HepG2 (cell line): ENCODE results near the gene STAT6. TPM values are rescaled to one million over a fixed set of nuclear protein-coding genes. Genes with fewer than 3 reads are reported as not detected.

Source experiments
- ARHGAP35 ChIP-seq: sonication (generic); formaldehyde crosslinking; IDR thresholded peaks from 2 replicates; pipeline ENCODE4 v1.9.0; 2022; ENCODE audit warnings: mild to moderate bottlenecking, inconsistent platforms, moderate library complexity, missing genetic modification reagents, borderline replicate concordance
- DNMT3B ChIP-seq: conservative IDR thresholded peaks from 2 replicates; pipeline ENCODE4 v1.6.1; 2016; ENCODE audit warnings: missing biosample characterization, control low read depth
- ETV6 ChIP-seq: sonication (generic); formaldehyde crosslinking; conservative IDR thresholded peaks from 2 replicates; pipeline ENCODE4 v1.4.0; 2020; ENCODE audit warnings: missing genetic modification reagents
- HMG20A ChIP-seq: IDR thresholded peaks from 2 replicates; pipeline ENCODE4 v1.6.1; 2016; ENCODE audit warnings: borderline replicate concordance
- IKZF4 ChIP-seq: sonication (generic); formaldehyde crosslinking; IDR thresholded peaks from 2 replicates; pipeline ENCODE4 v1.5.1; 2020; ENCODE audit warnings: borderline replicate concordance, mild to moderate bottlenecking, low read depth, missing genetic modification reagents; ENCODE audit errors: not compliant biosample characterization
- IRX3 ChIP-seq: sonication (generic); formaldehyde crosslinking; IDR thresholded peaks from 2 replicates; pipeline ENCODE4 v1.8.1; 2023; ENCODE audit warnings: mild to moderate bottlenecking, low read depth, missing genetic modification reagents, borderline replicate concordance
- KDM3A ChIP-seq: IDR thresholded peaks from 2 replicates; pipeline ENCODE4 v1.6.1; 2018; ENCODE audit warnings: low read depth, missing compliant biosample characterization
- MEF2D ChIP-seq: sonication (generic); formaldehyde crosslinking; IDR thresholded peaks from 2 replicates; pipeline ENCODE4 v1.5.1; 2020; ENCODE audit warnings: mild to moderate bottlenecking, missing genetic modification reagents
- PCBP2 ChIP-seq: fragments of 200-400 bp; formaldehyde crosslinking; optimal IDR thresholded peaks from 2 replicates; pipeline ENCODE3; 2018; ENCODE audit warnings: low read length, low read depth; ENCODE audit not compliant: poor library complexity, severe bottlenecking
- REL ChIP-seq: sonication (generic); formaldehyde crosslinking; conservative IDR thresholded peaks from 2 replicates; pipeline ENCODE4 v1.8.0; 2022; ENCODE audit warnings: mild to moderate bottlenecking, missing genetic modification reagents, moderate library complexity
- SETDB1 ChIP-seq: sonication (generic); formaldehyde crosslinking; IDR thresholded peaks from 2 replicates; pipeline ENCODE4 v1.5.1; 2020; ENCODE audit warnings: missing genetic modification reagents, mild to moderate bottlenecking, borderline replicate concordance
- SRSF1 ChIP-seq: fragments of 200-400 bp; formaldehyde crosslinking; optimal IDR thresholded peaks from 2 replicates; pipeline ENCODE3; 2017; ENCODE audit warnings: mild to moderate bottlenecking, low read depth, low read length, moderate library complexity
- STAT5B ChIP-seq: sonication (generic); formaldehyde crosslinking; IDR thresholded peaks from 2 replicates; pipeline ENCODE4 v1.4.0; 2020; ENCODE audit warnings: missing genetic modification reagents
- SUZ12 ChIP-seq: fragments of 150-350 bp; IDR thresholded peaks from 2 replicates; pipeline ENCODE4 v1.6.1; 2014; ENCODE audit warnings: low read depth, low read length
- TEAD3 ChIP-seq: optimal IDR thresholded peaks from 2 replicates; pipeline ENCODE3; 2016; ENCODE audit warnings: borderline replicate concordance
- ZNF17 ChIP-seq: sonication (generic); formaldehyde crosslinking; IDR thresholded peaks from 2 replicates; pipeline ENCODE4 v1.5.0; 2020; ENCODE audit warnings: mild to moderate bottlenecking, missing genetic modification reagents
- polyA plus RNA-seq, 8 experiments: library from polyadenylated mRNA; depleted of rRNA in 3 of 8; stranded (reverse) in 7 of 8; unstranded in 1 of 8; fragments of >200 nt; fragmentation: Illumina TruSeq in 4 of 8; extraction: Trizol in 4 of 8; gene quantifications; 2 replicates each; pipeline versions ENCODE4 v1.2.1 to v1.2.3, GENCODE V29; 2011 to 2016; ENCODE audit warnings: low read depth in 4 of 8, missing spikeins in 1 of 8, mixed read lengths in 1 of 8; ENCODE audit not compliant: insufficient read depth in 1 of 8
- total RNA-seq, 5 experiments: library from RNA; depleted of rRNA; stranded (reverse); fragments of >200 nt; fragmentation: Illumina TruSeq; extraction: Trizol; gene quantifications; 2 replicates each; pipeline ENCODE4 v1.2.3, GENCODE V29; 2016; ENCODE audit warnings: low read depth in 1 of 5
- TF ChIP-seq, protein P1 (sequence below): sonication (generic); formaldehyde crosslinking; IDR thresholded peaks from 2 replicates; pipeline ENCODE4 v1.8.0; 2022; ENCODE audit warnings: mild to moderate bottlenecking, missing genetic modification reagents, moderate library complexity
- TF ChIP-seq, protein P2 (sequence below): sonication (generic); formaldehyde crosslinking; IDR thresholded peaks from 2 replicates; pipeline ENCODE4 v1.4.0; 2020; ENCODE audit warnings: missing genetic modification reagents, borderline replicate concordance
- TF ChIP-seq, protein P3 (sequence below): sonication (generic); formaldehyde crosslinking; IDR thresholded peaks from 2 replicates; pipeline ENCODE4 v1.4.0; 2020; ENCODE audit warnings: mild to moderate bottlenecking, low read depth, missing genetic modification reagents
- TF ChIP-seq, protein P4 (sequence below): sonication (generic); formaldehyde crosslinking; IDR thresholded peaks from 2 replicates; pipeline ENCODE4 v1.5.0; 2020; ENCODE audit warnings: mild to moderate bottlenecking, missing genetic modification reagents, borderline replicate concordance

Gene STAT6
- total and polyA plus RNA-seq, 2 of the 13 experiments (the other 11 are each of a cell fraction or from before 2014, with no cell fraction given) = 28.0 to 62.2 TPM

DNA sequence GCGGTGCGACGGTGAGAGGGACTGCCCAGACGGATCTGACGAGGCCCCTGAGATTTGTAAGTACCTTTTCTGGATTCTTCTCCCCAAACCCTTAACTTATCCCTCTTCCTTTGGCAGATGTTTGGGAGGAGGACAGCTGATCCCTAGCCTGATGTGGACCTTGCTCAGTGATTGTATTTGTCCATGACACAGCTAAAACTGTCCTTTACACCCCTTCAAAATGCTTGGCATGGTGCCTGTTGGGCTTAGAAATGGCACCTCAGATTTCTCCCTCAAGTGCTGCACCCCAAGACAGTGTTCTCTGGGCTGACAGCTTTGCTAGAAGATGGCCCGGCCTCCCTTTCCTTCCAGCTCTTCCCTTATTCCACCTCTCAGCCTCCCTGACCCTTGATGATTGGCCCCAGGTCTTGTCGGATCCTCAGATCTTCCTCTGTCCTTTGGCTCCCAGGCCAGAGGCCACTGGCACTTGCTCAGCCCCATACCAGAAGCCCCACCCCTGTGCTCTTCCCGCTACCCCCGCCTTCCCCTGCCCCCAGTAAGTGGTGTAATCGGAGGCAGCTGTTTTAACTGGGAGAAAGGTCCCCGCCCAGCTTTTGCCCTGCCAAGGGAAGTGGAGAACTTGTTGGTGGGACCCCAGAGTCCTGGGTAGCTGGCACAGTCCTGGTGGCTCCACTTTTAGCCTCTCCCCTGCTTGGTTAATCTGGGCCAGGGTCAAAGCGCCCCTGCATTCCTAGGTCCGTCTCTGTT is 27.5 kb upstream of the STAT6 start (continued):
- no peak for TF ChIP-seq SUZ12
- no peak for TF ChIP-seq ETV6 (CRISPR knock-in tag)
- no peak for TF ChIP-seq ZNF17
- no peak for TF ChIP-seq REL
- no peak for TF ChIP-seq SETDB1 (CRISPR knock-in tag)
- no peak for TF ChIP-seq HMG20A (CRISPR knock-in tag)
- no peak for TF ChIP-seq PCBP2
- TF ChIP-seq MEF2D (CRISPR knock-in tag) = peak; percentile 71; the same call in 1 of the 2 replicates
- no peak for TF ChIP-seq ARHGAP35
- TF ChIP-seq, protein P1, sequence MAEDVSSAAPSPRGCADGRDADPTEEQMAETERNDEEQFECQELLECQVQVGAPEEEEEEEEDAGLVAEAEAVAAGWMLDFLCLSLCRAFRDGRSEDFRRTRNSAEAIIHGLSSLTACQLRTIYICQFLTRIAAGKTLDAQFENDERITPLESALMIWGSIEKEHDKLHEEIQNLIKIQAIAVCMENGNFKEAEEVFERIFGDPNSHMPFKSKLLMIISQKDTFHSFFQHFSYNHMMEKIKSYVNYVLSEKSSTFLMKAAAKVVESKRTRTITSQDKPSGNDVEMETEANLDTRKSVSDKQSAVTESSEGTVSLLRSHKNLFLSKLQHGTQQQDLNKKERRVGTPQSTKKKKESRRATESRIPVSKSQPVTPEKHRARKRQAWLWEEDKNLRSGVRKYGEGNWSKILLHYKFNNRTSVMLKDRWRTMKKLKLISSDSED (CRISPR knock-in tag) = no peak
- no peak for TF ChIP-seq TEAD3 (CRISPR knock-in tag)
- TF ChIP-seq, protein P2, sequence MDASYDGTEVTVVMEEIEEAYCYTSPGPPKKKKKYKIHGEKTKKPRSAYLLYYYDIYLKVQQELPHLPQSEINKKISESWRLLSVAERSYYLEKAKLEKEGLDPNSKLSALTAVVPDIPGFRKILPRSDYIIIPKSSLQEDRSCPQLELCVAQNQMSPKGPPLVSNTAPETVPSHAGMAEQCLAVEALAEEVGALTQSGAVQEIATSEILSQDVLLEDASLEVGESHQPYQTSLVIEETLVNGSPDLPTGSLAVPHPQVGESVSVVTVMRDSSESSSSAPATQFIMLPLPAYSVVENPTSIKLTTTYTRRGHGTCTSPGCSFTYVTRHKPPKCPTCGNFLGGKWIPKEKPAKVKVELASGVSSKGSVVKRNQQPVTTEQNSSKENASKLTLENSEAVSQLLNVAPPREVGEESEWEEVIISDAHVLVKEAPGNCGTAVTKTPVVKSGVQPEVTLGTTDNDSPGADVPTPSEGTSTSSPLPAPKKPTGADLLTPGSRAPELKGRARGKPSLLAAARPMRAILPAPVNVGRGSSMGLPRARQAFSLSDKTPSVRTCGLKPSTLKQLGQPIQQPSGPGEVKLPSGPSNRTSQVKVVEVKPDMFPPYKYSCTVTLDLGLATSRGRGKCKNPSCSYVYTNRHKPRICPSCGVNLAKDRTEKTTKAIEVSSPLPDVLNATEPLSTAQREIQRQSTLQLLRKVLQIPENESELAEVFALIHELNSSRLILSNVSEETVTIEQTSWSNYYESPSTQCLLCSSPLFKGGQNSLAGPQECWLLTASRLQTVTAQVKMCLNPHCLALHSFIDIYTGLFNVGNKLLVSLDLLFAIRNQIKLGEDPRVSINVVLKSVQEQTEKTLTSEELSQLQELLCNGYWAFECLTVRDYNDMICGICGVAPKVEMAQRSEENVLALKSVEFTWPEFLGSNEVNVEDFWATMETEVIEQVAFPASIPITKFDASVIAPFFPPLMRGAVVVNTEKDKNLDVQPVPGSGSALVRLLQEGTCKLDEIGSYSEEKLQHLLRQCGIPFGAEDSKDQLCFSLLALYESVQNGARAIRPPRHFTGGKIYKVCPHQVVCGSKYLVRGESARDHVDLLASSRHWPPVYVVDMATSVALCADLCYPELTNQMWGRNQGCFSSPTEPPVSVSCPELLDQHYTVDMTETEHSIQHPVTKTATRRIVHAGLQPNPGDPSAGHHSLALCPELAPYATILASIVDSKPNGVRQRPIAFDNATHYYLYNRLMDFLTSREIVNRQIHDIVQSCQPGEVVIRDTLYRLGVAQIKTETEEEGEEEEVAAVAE = no peak
- no peak for TF ChIP-seq STAT5B (CRISPR knock-in tag)
- peak; percentile 60 for TF ChIP-seq IKZF4 (CRISPR knock-in tag)
- TF ChIP-seq, protein P3, sequence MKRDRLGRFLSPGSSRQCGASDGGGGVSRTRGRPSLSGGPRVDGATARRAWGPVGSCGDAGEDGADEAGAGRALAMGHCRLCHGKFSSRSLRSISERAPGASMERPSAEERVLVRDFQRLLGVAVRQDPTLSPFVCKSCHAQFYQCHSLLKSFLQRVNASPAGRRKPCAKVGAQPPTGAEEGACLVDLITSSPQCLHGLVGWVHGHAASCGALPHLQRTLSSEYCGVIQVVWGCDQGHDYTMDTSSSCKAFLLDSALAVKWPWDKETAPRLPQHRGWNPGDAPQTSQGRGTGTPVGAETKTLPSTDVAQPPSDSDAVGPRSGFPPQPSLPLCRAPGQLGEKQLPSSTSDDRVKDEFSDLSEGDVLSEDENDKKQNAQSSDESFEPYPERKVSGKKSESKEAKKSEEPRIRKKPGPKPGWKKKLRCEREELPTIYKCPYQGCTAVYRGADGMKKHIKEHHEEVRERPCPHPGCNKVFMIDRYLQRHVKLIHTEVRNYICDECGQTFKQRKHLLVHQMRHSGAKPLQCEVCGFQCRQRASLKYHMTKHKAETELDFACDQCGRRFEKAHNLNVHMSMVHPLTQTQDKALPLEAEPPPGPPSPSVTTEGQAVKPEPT (CRISPR knock-in tag) = no peak
- TF ChIP-seq IRX3 (CRISPR knock-in tag) = no peak
- TF ChIP-seq DNMT3B (CRISPR knock-in tag) = no peak
- TF ChIP-seq, protein P4, sequence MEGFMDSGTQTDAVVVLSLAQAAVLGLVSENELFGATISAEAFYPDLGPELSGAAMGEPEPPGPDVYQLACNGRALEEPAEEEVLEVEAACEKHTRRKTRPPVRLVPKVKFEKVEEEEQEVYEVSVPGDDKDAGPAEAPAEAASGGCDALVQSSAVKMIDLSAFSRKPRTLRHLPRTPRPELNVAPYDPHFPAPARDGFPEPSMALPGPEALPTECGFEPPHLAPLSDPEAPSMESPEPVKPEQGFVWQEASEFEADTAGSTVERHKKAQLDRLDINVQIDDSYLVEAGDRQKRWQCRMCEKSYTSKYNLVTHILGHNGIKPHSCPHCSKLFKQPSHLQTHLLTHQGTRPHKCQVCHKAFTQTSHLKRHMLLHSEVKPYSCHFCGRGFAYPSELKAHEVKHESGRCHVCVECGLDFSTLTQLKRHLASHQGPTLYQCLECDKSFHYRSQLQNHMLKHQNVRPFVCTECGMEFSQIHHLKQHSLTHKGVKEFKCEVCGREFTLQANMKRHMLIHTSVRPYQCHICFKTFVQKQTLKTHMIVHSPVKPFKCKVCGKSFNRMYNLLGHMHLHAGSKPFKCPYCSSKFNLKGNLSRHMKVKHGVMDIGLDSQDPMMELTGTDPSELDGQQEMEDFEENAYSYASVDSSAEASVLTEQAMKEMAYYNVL (CRISPR knock-in tag) = peak; percentile 84
- no peak for TF ChIP-seq KDM3A (CRISPR knock-in tag)
- no peak for TF ChIP-seq SRSF1
